Stimulated activated CD4-positive, alpha-beta T cell treated with anti-CD3 and anti-CD28 coated beads, Interleukin-12 subunit alpha, Interleukin-12 subunit beta, amount 100 ng/mL, for 4 hours (primary cell): ENCODE results near the gene MFSD12.
"Not testable (repeated sequence)": the region's sequence is repeated elsewhere in the genome, so short reads cannot be mapped to it uniquely, and the experiment has no call there.

ENCODE experiments used
- DNase-seq: peaks from one replicate; pipeline ENCODE4 v3.0.0-alpha.2; 2020

MFSD12 gene

DNA sequence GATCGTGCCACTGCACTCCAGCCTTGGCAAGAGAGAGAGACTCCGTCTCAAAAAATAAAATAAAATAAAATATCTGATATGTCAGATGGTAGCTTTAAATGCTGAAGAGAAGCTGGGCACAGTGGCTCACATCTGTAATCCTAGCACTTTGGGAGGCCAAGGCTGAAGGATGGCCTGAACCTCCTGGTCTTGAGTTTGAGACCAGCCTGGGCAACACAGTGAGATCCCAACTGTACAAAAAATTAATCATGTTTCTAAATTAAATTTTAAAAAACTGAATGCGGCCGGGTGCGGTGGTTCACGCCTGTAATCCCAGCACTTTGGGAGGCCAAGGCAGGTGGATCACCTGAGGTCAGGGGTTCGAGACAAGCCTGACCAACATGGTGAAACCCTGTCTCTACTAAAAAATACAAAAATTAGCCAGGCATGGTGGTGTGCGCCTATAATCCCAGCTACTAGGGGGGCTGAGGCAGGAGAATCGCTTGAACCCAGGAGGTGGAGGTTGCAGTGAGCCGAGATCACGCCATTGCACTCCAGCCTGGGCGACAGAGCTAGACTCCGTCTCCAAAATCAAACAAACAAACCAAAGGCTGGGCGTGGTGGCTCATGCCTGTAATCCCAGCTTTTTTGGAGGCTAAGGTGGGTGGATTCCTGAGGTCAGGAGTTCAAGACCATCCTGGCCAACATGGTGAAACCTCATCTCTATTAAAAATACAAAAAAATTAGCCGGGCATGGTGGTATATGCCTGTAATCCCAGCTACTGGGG is 26.8 kb upstream of the MFSD12 start:
- not testable (repeated sequence) for DNase-seq

DNA sequence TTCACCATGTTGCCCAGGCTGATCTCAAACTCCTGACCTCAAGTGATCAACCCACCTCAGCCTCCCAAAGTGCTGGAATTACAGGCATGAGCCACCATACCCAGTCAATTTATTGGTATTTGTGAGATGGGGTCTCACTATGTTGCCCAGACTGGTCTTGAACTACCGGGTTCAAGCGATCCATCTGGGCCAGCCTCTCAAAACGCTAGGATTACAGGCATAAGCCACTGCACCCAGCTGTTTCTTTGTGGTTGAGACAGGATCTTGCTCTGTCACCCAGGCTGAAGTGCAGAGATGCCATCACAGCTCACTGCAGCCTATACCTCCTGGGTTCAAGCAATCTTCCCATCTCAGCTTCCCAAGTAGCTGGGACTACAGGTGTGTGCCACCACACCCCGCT is 24.4 kb upstream of the MFSD12 start:
- not testable (repeated sequence) for DNase-seq

DNA sequence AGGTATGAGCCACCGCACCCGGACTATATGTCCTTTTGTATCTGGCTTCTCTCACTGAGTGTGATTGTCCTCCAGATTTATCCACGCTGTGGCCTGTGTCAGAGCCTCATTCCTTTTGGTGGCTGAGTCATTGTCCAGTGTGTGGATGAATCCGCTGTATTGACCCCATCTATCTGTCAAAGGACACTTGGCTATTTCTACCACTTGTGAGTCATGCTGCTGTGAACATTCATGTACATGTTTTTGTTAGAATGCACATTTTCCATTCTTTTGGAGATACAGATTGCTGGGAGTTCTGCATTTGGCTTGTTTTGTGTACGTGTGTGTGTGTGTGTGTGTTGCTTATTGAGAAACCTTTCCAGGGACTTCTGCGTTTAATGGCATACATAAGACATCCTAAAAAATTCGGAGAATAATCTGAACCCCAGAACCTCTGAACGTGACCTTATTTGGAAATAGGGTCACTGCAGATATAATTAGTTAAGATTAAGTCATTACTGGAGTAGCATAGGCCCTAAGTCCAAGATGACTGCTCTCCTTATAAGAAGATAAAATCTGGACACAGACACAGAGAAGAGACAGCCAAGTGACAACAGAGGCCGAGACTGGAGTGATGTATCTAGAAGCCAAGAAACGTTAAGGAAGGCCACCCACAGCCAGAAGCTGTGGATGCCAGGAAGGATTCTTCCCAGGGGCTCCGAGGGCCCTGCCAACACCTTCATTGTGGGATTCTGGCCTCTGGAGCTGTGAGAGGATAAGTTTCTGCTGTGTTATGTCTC is 23.0 kb upstream of the MFSD12 start:
- DNase-seq = no peak

DNA sequence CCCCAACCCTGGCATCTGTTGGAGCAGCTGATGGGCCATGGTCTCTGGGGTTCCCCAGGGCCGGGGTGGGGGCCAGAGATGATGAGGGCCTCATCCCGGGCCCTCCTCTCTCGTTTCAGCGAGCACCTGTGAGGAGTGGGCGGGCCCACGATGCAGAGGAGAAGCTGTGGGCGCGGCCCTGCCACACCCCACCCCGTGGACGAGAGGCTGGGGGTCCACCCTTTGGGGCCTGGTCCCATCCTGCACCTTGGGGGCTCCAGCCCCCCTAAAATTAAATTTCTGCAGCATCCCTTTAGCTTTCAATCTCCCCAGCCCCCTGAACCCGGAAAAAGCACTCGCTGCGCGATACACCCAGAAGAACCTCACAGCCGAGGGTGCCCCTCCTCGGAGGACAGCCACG is 21.0 kb upstream of the MFSD12 start:
- DNase-seq = no peak

DNA sequence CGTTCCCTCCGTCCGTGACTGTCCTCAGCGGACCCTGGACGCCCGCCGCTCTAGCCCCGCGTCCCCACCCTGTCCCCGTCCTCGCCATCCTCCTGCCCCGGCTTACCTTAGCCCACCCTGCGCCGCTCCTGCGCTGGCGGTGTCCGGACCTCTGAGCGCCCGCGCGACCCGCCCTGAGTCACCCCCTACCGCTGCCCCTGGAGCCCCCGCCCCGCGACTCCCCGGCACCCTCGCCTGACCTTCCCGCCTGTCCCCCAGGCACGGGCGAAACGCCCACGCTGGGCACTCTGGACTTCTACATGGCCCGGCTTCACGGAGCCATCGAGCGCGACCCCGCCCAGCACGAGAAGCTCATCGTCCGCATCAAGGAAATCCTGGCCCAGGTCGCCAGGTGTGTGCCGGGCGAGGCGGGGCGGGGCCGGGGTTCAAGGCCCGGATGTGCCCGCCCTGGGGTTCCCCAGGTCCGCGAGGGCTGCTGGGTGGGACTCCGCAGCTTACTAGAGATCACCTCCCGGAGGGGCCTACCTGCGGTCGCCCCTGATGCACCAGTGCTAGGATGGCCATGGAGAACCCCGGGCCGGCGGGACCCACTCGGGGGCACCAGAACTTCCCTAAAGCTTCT is 20.4 kb upstream of the MFSD12 start:
- no peak for DNase-seq

DNA sequence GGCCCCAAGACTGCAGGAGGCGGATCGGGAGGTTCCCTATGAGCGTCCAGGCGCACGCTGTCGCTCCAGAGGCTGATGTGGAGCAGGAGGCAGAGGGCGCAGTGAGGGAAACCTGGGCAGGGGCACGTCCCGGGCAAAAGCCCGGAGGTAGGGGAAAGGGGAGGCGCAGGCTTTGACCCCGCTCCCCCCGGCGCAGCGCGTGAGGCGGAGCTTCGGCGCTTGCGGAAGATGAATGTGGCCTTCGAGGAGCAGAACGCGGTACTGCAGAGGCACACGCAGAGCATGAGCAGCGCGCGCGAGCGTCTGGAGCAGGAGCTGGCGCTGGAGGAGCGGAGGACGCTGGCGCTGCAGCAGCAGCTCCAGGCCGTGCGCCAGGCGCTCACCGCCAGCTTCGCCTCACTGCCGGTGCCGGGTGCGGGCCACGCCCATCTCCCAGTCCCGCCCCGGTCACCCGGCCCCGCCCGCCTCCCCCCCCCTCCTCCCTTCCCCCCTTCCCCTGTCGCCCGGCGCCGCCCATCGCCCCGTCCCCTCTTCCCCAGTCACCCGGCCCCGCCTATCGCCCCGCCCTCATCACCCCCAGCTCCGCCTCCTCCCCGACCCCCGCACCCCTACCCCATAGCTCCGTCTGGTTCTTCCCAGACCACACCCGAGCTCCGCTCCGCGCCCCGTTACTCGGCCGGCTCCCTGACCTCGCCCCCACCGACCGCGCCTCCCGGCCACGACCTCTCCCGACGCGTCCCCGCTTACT is 19.5 kb upstream of the MFSD12 start:
- no peak for DNase-seq

DNA sequence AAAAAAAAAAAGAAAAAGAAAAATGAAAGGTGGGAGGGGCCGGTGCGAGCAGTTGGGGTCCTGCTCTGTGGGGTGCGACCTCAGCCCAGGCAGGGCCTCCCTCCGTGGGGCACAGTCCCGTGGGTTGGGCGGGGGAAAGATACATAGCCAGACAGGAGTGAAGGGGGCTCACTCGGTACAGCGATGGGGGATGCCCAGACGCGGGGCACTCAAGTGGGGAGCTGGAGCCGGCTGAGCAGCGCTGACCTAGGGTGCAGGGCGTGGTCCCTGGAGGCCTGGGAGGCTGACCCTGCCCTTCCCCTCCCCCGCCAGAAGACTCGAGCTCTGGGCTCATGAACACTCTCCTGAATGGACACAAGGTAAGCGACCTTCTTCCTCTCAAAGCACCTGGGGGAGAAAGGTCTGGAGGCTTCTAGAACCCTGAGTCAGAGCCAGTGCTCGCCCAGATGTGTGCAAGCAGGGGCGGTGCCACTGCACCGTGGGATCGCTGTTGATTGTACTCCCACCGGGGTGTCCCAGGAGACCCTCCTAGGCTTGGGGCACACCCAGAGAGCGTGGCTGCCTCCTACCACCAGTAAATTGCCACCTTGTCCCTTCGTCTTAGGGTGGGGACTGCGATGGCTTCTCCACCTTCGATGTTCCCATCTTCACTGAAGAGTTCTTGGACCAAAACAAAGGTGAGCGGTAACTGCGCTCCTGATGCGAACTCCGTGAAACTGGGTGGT is 18.7 kb upstream of the MFSD12 start:
- DNase-seq = no peak

DNA sequence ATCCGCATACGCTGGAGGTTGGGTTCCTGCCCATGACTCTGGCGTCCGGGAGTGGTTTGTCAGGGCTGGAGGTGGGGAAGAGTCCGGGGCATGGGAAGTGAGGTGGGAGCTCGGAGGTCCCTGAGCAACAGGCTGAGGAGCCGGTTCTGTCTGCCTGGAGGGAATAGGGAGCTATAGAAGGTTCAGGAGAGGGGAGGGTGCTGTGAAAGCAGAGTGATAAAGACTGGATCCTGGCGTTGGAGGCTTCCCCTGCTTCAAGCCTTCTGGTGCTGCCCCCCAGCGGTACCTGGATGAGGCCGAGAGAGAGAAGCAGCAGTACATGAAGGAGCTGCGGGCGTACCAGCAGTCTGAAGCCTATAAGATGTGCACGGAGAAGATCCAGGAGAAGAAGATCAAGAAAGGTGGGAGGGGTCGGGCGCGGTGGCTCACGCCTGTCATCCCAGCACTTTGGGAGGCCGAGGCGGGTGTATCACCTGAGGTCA is 17.9 kb upstream of the MFSD12 start:
- no peak for DNase-seq

DNA sequence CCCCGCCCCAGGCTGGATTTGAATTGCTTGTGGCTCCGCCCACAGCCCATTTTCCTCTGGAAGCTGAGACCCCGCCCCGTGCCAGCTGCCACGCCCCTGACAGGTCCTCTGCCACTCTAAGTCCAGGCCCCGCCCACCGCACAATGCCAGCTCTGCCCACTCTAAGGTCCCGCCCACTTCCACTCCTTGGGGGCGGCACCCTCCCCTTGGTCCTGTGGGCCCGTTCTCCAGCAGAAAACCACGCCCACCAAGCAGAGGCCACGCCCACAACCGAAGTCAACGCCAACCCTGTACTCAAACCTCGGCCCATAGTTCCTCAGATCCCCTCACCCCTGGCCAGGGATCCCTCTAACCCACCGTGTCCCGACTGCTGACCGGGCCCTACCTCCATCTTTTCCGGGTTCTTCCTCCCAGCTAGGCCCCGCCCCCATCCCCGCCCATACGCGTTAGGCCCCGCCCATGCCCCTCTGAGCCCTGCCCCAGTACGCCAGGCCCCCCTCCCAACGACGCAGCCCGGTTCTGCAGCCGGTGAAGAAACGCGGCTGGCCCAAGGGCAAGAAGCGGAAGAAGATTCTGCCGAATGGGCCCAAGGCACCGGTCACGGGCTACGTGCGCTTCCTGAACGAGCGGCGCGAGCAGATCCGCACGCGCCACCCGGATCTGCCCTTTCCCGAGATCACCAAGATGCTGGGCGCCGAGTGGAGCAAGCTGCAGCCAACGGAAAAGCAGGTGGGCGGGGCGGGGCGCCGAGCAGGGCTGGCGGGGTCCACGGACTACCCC is 16.7 kb upstream of the MFSD12 start:
- DNase-seq = peak; percentile 73

DNA sequence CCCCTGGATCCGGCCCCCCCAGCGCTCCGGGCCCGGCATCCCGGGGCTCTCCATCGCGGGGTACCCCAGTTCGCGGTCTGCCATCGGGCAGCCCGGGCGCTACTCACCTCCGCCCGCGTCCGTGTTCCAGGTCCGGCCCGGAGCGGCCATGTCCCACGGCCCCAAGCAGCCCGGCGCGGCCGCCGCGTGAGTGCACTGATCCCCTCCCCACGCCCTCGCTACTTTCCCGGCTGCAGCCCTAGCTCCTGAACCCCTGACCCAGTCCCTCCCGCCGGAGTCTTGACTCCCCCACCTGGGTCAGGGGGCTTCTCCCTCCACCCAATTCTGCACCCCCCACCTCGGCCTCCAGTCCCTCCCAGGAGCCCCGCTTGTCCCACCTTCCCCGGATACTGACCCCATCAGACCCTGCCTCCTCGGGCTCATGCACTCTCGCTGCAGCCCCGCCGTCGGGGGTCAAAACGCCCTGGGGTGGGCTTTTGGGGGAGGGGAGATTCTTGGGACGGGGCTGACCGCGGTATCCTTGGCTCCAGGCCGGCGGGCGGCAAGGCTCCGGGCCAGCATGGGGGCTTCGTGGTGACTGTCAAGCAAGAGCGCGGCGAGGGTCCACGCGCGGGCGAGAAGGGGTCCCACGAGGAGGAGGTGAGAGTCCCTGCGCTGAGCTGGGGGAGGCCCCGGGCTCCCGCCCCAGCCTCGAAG is 15.9 kb upstream of the MFSD12 start:
- DNase-seq = no peak

DNA sequence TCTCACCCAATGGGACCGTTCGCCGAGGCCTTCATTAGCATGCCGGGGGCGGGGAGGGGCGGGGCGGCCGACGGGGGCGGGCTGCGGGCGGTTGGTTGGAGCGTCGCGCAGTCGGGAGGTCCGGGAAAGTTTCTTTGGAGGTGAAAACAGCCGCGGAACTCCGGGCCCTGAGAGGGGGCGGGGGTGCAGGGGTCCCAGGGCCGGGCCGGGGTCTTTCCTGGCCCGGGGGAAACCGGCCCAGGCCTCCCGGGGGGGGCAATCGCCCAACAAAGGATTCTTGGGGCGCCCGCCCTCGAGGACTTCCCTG is 15.4 kb upstream of the MFSD12 start, which contains the start of gene HMG20B:
Gene HMG20B (plus strand): TSS at position 90 of the 307 bp plus-strand sequence. CDS start 366 bp downstream, outside the sequence.
- no peak for DNase-seq

DNA sequence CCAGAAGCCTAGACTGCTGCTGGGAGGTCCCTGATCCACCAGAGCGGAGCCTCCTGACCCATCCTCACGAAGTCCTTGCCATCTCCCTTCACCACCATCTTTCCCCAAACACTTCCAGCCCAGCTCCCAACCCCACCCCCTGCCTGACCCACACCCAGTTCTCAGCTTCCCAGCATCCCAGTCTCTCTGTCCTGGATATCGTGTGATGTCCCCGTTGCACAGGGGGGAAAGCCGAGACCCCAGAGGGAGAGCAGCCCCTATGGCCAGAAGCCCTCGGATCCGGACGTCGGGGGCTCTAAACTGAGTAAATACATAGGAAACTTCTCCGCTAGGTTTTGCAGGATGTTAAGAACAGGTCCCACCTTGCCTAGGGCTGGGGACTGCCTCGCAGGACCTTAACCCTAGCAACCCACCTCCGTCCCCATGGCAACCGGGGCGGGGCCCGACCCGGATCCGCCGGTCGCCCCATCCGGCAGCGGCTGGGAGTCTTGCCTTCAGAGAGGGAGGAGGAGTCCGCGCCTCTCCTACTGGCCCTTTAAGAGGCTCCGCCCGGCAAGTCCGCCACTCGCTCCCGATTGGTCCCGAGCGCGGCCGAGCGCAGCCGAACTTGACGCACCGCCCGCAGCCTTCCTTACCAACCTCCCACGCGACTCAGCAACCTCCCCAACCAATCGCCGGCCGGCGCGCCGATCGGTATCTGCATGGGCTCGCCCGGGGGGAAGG is 14.9 kb upstream of the MFSD12 start:
- peak; percentile 99 for DNase-seq

DNA sequence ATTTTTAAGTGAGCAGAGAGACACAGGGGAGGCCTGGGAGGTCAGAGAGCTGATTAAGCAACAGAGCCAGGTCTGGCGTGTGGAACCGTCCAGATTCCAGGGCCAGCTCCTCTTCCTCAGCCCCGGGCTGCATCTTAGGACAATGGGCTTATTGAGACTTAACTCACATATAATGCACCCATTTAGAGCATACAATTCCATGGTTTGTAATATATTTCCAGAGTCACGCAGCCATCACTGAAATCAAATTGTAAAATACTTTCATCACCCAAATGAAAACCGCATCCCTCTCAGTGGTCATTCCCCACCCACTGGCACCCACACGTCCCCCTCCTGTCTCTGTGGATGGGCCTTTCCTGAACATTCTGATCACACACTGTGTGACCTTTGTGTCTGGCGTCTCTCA is 13.2 kb upstream of the MFSD12 start:
- DNase-seq = no peak

DNA sequence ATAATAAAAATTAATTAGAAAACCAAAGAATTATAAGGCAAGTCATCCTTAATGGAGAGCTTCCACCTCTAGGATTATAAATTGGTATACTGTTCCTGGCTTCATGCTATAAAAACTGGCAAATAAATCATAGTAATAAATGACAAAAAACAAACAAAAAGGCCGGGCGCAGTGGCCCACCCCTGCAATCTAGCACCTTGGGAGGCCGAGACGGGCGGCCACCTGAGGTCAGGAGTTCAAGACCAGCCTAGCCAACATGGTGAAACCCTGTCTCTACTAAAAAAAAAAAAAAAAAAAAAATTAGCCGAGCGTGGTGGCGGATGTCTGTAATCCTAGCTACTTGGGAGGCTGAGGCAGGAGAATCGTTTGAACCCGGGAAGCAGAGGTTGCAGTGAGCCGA is 12.7 kb upstream of the MFSD12 start:
- DNase-seq = not testable (repeated sequence)

DNA sequence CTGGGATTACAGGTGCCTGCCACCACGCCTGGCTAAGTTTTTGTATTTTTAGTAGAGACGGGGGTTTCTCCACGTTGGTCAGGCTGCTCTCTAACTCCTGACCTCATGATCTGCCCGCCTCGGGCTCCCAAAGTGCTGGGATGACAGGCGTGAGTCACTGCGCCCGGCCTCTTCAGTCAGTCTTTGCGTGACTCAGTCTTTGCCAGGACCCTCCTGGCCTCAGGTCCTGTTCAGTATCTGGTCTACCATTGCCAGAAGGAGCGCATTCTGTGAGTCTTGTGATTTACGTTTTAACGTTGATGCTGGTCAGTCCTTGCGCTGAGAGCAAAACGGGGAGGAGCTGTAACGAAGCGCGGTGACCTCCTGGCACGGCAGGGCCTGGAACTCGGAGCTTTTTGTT is 7.8 kb upstream of the MFSD12 start:
- DNase-seq = no peak

DNA sequence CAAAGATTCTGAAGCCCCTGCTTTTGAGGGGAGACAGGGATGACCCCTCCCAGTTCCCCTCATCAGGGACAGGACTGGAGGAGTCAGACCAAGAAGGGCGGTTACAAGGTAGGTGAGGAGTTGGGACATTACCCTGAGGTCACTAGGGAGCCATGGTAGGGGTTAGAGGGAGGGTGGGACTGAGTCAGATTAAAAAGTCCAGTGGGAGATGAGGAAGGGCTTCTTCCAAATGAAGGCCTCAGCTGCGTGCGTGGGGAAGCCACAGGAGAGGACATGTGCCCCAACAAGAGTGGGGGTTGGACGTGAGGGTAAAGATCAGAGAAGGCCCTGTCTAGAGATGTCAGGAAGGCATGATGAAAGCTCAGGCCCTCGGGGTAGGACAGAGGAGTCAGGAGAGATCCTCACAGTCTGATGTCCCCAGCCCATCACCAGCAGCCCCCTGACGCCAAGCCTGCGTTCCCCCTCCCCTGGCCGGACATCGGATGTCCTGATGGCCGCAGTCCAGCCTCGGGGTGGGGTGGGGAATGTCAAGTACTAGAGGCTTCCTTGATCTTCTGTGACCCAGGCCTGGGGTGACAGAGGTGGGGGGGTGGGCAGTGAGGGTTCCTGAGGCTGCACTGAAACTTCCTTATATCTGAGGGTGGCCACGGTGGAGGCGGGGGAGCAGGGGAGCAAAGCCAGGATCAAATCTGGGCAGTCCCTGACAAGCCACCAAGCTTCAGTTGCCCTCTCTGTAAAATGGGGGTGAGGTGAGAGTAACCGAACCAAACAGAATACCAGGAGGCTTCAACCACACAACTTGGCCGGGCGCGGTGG is 6.5 kb upstream of the MFSD12 start:
- no peak for DNase-seq

DNA sequence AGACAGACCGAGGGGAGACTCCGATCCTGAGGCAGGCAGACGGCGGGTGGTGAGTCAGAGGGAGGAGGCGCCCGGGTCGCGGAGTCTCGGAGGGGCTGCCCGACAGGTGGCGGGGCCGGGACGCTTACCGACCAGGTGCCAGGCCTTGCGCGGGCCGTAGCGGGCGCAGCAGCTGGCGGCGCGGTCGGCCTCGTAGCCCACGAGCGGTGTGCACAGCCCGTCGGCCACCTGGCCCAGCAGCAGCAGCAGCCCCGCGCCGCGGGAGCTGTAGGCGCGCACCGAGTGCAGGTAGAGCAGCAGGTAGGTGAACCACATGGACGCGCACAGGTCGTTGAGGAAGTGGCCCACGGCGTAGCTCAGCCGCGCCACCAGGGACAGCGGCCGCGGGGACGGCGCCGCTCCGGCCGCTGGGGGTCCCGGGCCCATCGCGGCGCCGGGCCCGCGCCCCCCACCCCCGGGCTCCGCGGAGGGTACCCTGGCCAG is 367 bp downstream of the MFSD12 start:
- peak; percentile 68 for DNase-seq

DNA sequence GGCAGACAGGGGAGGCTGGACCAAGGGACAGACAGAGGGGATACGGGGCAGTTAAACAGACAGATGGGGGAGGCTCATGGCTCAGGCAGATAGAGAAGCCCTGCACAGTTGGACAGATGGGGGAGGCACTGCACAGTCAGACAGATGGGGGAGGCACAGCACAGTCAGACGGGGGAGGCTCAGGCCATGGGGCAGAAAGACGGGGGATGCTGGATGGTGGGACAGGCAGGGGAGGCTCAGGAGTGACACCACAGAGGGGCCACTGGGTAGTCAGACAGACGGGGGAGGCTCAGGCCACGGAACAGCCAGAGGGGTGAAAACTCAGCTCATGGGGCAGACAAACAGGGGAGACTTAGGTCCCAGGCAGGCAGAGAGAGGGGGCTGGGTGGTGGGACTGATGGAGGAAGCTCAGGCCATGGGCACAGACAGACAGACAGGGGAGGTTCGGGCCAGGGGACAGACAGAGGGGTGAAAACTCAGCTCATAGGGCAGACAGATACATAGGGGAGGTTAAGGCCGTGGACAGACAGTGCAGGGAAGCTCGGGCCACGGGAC is 886 bp downstream of the MFSD12 start:
- DNase-seq = no peak
